Omental fat pad (tissue), 4 donors: Measurements from ENCODE around the gene EIF4A3. TPM values are rescaled to one million over a fixed set of nuclear protein-coding genes. Genes with fewer than 3 reads are reported as not detected.

Source experiments
- ATAC-seq: fragments of 150-250 bp; one replicate; pipeline ENCODE4 v1.9.1; 2016; ENCODE audit warnings: mild to moderate bottlenecking, moderate library complexity; ENCODE audit not compliant: low FRiP score
- DNase-seq: peaks from one replicate; pipeline ENCODE4 v3.0.0-alpha.2; 2019; ENCODE audit warnings: low spot score
- total RNA-seq, 4 donors: library from RNA; depleted of rRNA; stranded (reverse); fragments of >200 nt; gene quantifications; one replicate each; pipeline ENCODE4 v1.1.0, GENCODE V29; 2016
- TF ChIP-seq, protein P1 (sequence below), 3 donors: fragments of 450-650 bp; IDR thresholded peaks; one replicate each; pipeline ENCODE4 v1.5.1; 2016 to 2017; ENCODE audit warnings: antibody characterized with exemption in 3 of 3, mild to moderate bottlenecking in 3 of 3, moderate library complexity in 2 of 3

The EIF4A3 gene
- total RNA-seq, 4 donors from 2014 or later = 49.0 to 218 (median 112) TPM

DNA sequence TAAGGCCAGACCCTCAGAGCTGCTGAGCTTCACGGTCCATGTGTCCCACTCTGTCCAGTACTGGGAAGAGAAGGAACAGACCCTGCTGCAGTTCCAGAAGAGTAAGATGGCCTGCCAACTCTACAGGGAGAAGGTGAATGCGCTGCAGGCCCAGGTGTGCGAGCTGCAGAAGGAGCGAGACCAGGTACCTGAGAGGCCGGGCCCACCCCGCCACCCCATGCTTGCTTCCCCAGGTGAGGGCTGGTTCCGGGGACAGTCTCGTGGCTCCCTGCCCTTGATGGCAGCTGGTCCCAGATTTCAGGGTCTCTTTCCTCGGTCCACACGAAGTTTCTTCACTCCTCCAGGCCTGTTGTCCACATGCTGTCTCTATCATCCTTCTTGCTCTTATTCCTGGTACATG lies 43.8 kb upstream of the EIF4A3 start:
- no peak for ATAC-seq
- DNase-seq = no peak
- TF ChIP-seq, protein P1, sequence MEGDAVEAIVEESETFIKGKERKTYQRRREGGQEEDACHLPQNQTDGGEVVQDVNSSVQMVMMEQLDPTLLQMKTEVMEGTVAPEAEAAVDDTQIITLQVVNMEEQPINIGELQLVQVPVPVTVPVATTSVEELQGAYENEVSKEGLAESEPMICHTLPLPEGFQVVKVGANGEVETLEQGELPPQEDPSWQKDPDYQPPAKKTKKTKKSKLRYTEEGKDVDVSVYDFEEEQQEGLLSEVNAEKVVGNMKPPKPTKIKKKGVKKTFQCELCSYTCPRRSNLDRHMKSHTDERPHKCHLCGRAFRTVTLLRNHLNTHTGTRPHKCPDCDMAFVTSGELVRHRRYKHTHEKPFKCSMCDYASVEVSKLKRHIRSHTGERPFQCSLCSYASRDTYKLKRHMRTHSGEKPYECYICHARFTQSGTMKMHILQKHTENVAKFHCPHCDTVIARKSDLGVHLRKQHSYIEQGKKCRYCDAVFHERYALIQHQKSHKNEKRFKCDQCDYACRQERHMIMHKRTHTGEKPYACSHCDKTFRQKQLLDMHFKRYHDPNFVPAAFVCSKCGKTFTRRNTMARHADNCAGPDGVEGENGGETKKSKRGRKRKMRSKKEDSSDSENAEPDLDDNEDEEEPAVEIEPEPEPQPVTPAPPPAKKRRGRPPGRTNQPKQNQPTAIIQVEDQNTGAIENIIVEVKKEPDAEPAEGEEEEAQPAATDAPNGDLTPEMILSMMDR (IDR thresholded peaks at IDR 0.05) = no peak

DNA sequence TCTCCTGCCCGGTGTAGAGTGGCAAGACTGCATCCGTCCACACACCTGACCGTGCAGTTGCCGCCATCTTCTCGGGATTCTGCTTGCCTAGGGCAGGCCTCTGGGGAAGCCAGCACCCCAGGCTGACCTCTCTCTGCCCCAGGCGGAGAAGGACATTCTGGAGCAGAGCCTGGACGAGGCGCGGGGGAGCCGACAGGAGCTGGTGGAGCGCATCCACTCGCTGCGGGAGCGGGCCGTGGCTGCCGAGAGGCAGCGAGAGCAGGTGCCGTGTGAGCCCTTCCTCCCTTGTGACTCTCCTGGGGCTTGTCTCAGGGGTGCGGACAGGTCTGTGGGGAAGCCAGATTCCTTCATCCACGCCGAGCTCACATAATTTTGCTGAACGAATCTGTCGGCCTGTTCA lies 42.7 kb upstream of the EIF4A3 start:
- TF ChIP-seq, protein P1 (IDR thresholded peaks at IDR 0.05) = no peak
- ATAC-seq (no peak), DNase-seq (no peak)

DNA sequence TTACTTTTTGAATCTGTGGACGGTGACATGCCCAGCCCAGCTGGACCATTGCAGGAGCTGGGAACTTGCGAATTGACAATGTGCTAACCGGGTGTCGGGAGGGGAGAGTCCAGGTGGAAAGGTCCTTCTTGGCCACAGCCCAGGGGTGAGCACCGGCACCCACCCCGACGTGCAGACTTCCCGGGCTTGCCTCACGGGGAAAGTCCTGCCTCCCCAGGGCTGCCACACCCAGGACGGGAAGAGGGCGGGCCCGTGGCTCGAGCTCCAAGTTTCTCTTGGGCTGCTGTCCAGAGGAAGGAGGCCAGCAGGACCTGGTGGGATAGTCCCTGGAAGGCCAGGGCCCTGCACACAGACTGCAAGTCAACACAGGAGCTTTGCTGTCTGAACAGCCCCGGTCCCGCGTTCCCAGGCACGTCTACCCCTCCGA lies 40.6 kb upstream of the EIF4A3 start:
- DNase-seq (no peak), ATAC-seq (peak; percentile 87)
- TF ChIP-seq, protein P1 (IDR thresholded peaks at IDR 0.05) = no peak

DNA sequence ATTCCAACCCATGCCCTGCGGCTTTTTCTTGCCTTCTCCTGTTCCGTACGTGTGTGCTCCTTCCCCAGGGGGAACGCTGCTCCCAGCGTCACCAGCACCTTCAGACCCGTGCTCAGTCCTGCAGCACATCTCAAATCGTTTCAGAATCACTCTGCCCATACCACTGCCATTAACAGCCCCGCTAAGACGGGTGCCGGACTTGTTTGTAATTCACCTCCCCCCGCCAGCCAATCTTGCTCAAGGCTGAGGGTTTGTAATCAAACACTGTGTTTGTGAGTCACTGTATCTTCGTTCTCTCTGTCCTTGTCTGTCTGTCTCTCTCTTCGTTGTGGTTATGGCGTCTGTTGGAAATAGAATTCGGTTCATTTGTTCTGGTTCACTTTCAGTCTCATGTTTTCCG lies 40.2 kb upstream of the EIF4A3 start:
- DNase-seq (no peak), ATAC-seq (no peak)
- TF ChIP-seq, protein P1 (IDR thresholded peaks at IDR 0.05) = no peak

DNA sequence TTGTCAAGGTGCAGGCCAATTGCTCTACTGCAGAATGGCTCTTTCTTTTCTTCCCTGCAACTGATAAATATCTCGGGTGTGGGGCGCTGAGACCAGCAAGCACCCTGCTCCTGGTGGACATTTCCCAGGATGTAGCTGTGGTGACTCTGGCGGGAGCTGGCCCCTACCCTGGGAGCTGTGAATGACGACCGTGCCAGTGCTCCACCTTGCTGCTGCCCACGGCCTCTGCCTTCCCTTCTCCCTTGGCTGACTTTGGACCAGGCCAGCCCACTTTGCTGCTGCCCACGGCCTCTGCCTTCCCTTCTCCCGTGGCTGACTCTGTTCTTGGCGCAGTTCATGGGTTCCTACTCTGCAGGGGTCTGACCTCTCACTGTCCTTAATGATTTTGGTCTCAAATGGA lies 39.0 kb upstream of the EIF4A3 start:
- ATAC-seq (no peak), DNase-seq (no peak)
- TF ChIP-seq, protein P1 (IDR thresholded peaks at IDR 0.05) = no peak

DNA sequence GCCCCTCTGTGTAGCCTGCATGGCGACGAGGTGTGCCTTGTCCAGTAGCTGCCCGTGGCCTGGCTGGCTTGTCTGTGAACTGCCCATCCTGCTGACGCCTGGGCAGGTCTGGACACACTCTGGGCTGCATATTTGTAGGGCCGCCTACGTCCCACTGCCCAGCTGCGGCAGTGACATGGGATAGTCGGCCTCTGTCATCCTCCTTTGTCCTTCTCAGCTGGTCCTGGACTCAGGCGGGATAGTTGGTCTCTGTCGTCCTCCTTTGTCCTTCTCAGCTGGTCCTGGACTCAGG lies 37.4 kb upstream of the EIF4A3 start:
- no peak for ATAC-seq
- DNase-seq = no peak
- TF ChIP-seq, protein P1 (IDR thresholded peaks at IDR 0.05) = no peak

DNA sequence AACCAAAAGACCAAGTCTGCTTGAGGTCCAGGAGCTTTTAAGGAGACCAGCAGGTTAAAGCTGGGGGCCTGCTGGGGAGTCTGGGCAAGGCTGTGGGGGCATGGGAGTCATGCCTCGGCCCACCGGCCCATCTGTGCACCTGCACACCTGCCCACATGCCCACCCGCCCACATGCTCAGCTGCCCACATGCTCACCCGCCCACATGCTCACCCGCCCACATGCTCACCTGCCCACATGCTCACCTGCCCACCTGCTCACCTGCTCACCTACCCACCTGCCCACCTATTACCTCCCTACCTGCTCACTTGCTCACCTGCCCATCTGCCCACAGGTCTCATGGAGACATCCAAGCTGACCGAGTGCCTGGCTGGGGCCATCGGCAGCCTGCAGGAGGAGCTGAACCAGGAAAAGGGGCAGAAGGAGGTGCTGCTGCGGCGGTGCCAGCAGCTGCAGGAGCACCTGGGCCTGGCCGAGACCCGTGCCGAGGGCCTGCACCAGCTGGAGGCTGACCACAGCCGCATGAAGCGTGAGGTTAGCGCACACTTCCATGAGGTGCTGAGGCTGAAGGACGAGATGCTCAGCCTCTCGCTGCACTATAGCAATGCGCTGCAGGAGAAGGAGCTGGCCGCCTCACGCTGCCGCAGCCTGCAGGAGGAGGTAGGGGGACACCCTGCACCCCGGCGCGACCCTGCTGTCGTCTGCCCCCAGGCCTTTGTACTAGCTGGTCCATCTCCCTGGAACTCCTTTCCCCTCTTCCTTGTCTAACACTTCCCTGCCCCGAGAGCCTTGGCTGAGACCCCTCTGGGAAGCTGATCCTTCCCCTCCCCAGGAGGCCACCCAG lies 36.9 kb upstream of the EIF4A3 start:
- ATAC-seq (no peak), DNase-seq (no peak)
- TF ChIP-seq, protein P1 (IDR thresholded peaks at IDR 0.05) = no peak
